Neural cell (in vitro differentiated cells): ENCODE results near the gene SSBP2. TPM values are rescaled to one million over a fixed set of nuclear protein-coding genes. Genes with fewer than 3 reads are reported as not detected.

Source experiments
- H2AFZ ChIP-seq: fragments of 200-600, 300-800 bp; sonication (generic), shearing (Covaris generic); 2 replicates; pipeline ENCODE4 v1.6.0; 2014; ENCODE audit warnings: low read depth, mild to moderate bottlenecking, antibody characterized with exemption, low read length, moderate library complexity
- H3F3A ChIP-seq: fragments of 200-600 bp; shearing (Covaris generic); 2 replicates; pipeline ENCODE4 v1.6.1; 2016; ENCODE audit warnings: mild to moderate bottlenecking, moderate library complexity, mixed read lengths, antibody characterized with exemption, low read length; ENCODE audit not compliant: insufficient read depth, poor library complexity, severe bottlenecking
- H3K27ac ChIP-seq: fragments of 200-600, 300-800 bp; sonication (generic), shearing (Covaris generic); 2 replicates; pipeline ENCODE4 v1.5.1; 2014; ENCODE audit warnings: mild to moderate bottlenecking, low read length, moderate library complexity
- H3K27me3 ChIP-seq: fragments of 300-800, 200-600 bp; sonication (generic), shearing (Covaris generic); 2 replicates; pipeline ENCODE4 v1.6.0; 2014; ENCODE audit warnings: mild to moderate bottlenecking, low read depth, low read length, moderate library complexity; ENCODE audit not compliant: insufficient read depth
- H3K36me3 ChIP-seq: fragments of 300-800, 200-600 bp; sonication (generic), shearing (Covaris generic); 2 replicates; pipeline ENCODE4 v1.5.1; 2014; ENCODE audit warnings: mild to moderate bottlenecking, antibody characterized with exemption, low read length, moderate library complexity; ENCODE audit not compliant: insufficient read depth
- H3K4me2 ChIP-seq: fragments of 300-800, 200-600 bp; sonication (generic), shearing (Covaris generic); 2 replicates; pipeline ENCODE4 v1.6.0; 2014; ENCODE audit warnings: mild to moderate bottlenecking, low read length
- H3K4me3 ChIP-seq: fragments of 300-800, 200-600 bp; sonication (generic), shearing (Covaris generic); 2 replicates; pipeline ENCODE4 v1.5.1; 2014; ENCODE audit warnings: mild to moderate bottlenecking, low read length, moderate library complexity
- H3K79me2 ChIP-seq: fragments of 200-600 bp; shearing (Covaris generic); replicated peaks from 2 replicates; pipeline ENCODE4 v1.6.0; 2014; ENCODE audit warnings: mild to moderate bottlenecking, low read length, moderate library complexity; ENCODE audit not compliant: insufficient read depth
- H3K9ac ChIP-seq: fragments of 300-800, 200-600 bp; sonication (generic), shearing (Covaris generic); 2 replicates; pipeline ENCODE4 v1.6.1; 2016; ENCODE audit warnings: mild to moderate bottlenecking, low read length, mixed read lengths
- H3K9me2 ChIP-seq: fragments of 200-600 bp; shearing (Covaris generic); 2 replicates; pipeline ENCODE4 v1.6.1; 2016; ENCODE audit warnings: mild to moderate bottlenecking, low read length, mixed read lengths; ENCODE audit not compliant: insufficient read depth
- H3K9me3 ChIP-seq: fragments of 200-600, 300-800 bp; sonication (generic), shearing (Covaris generic); 2 replicates; pipeline ENCODE4 v1.6.1; 2016; ENCODE audit warnings: mild to moderate bottlenecking, mixed run types, low read length, moderate library complexity, mixed read lengths
- H4K20me1 ChIP-seq: fragments of 200-600 bp; shearing (Covaris generic); 2 replicates; pipeline ENCODE4 v1.6.1; 2016; ENCODE audit warnings: mild to moderate bottlenecking, mixed run types; ENCODE audit not compliant: insufficient read depth
- EP300 ChIP-seq: fragments of 450-650 bp; conservative IDR thresholded peaks from 2 replicates; pipeline ENCODE4 v1.6.1; 2014; ENCODE audit warnings: antibody characterized with exemption, mild to moderate bottlenecking, moderate library complexity; ENCODE audit not compliant: poor library complexity, severe bottlenecking
- EZH2 ChIP-seq: fragments of 200-600, 300-800 bp; shearing (Covaris generic), sonication (generic); IDR thresholded peaks from 2 replicates; pipeline ENCODE4 v1.6.1; 2014; ENCODE audit warnings: antibody characterized with exemption, low read length, borderline replicate concordance, mild to moderate bottlenecking; ENCODE audit not compliant: insufficient read depth, poor library complexity, severe bottlenecking
- MXI1 ChIP-seq: fragments of 450-650 bp; conservative IDR thresholded peaks from 2 replicates; pipeline ENCODE4 v1.6.1; 2014; ENCODE audit warnings: antibody characterized with exemption, mild to moderate bottlenecking; ENCODE audit not compliant: poor library complexity, severe bottlenecking
- POLR2AphosphoS5 ChIP-seq: IDR thresholded peaks from 2 replicates; pipeline ENCODE4 v1.6.1; 2012
- RAD21 ChIP-seq: fragments of 450-650 bp; conservative IDR thresholded peaks from 2 replicates; pipeline ENCODE4 v1.6.1; 2014; ENCODE audit warnings: antibody characterized with exemption, mild to moderate bottlenecking, moderate library complexity
- SMC3 ChIP-seq: fragments of 450-650 bp; conservative IDR thresholded peaks from 2 replicates; pipeline ENCODE4 v1.6.1; 2014; ENCODE audit warnings: antibody characterized with exemption, mild to moderate bottlenecking, moderate library complexity; ENCODE audit not compliant: poor library complexity
- TAF1 ChIP-seq: IDR thresholded peaks from 2 replicates; pipeline ENCODE4 v1.6.1; 2012; ENCODE audit warnings: low read depth
- polyA plus RNA-seq: library from polyadenylated mRNA; depleted of rRNA; stranded (reverse); fragments of >200 nt; gene quantifications from 2 replicates; pipeline ENCODE4 v1.2.3, GENCODE V29; 2014
- TF ChIP-seq, protein P1 (sequence below): IDR thresholded peaks from 2 replicates; pipeline ENCODE4 v1.6.1; 2012; ENCODE audit warnings: borderline replicate concordance
- TF ChIP-seq, protein P2 (sequence below): fragments of 450-650 bp; IDR thresholded peaks from 2 replicates; pipeline ENCODE4 v1.5.1; 2014; ENCODE audit warnings: antibody characterized with exemption, mild to moderate bottlenecking, moderate library complexity; ENCODE audit not compliant: poor library complexity, severe bottlenecking

Gene SSBP2
- polyA plus RNA-seq, 1 donor from 2014 or later = 128 TPM

DNA sequence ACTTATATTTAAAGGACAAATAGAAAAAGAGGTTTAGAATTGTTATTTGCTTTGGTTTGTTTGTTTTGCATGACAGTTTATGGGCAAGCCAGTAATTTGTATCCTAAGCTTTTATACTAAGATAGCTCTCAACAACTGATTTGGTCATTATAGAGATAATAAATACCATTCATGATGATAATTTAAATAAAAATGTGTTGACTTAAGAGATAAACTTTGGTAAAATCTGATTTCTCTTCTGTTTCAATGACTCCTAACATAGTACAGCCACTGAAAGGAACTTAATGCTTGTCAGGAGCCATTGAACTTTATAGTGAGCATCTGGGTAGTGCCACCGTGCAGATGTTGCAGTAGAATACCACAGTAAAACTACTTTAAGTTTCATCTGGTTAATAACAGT is 196.2 kb downstream of the SSBP2 start:
- Histone ChIP-seq H3K27ac (no peak overlapping the region), H3K9me2 (no peaks in the 10 kb centered on the region), H2AFZ (no peak overlapping the region), H3K79me2 (peaks cover 5% of the 10 kb centered on the region), H3K9me3 (no peaks in the 10 kb centered on the region), H4K20me1 (no peaks in the 10 kb centered on the region), H3K27me3 (no peaks in the 10 kb centered on the region), H3K9ac (no peak overlapping the region), H3K36me3 (no peaks in the 10 kb centered on the region), H3F3A (no peaks in the 10 kb centered on the region), H3K4me2 (no peak overlapping the region), H3K4me3 (no peak overlapping the region)
- TF ChIP-seq EZH2 = no peak
- TF ChIP-seq TAF1 = no peak
- no peak for TF ChIP-seq RAD21
- no peak for TF ChIP-seq POLR2AphosphoS5
- TF ChIP-seq, protein P1, sequence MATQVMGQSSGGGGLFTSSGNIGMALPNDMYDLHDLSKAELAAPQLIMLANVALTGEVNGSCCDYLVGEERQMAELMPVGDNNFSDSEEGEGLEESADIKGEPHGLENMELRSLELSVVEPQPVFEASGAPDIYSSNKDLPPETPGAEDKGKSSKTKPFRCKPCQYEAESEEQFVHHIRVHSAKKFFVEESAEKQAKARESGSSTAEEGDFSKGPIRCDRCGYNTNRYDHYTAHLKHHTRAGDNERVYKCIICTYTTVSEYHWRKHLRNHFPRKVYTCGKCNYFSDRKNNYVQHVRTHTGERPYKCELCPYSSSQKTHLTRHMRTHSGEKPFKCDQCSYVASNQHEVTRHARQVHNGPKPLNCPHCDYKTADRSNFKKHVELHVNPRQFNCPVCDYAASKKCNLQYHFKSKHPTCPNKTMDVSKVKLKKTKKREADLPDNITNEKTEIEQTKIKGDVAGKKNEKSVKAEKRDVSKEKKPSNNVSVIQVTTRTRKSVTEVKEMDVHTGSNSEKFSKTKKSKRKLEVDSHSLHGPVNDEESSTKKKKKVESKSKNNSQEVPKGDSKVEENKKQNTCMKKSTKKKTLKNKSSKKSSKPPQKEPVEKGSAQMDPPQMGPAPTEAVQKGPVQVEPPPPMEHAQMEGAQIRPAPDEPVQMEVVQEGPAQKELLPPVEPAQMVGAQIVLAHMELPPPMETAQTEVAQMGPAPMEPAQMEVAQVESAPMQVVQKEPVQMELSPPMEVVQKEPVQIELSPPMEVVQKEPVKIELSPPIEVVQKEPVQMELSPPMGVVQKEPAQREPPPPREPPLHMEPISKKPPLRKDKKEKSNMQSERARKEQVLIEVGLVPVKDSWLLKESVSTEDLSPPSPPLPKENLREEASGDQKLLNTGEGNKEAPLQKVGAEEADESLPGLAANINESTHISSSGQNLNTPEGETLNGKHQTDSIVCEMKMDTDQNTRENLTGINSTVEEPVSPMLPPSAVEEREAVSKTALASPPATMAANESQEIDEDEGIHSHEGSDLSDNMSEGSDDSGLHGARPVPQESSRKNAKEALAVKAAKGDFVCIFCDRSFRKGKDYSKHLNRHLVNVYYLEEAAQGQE = no peak
- TF ChIP-seq, protein P2, sequence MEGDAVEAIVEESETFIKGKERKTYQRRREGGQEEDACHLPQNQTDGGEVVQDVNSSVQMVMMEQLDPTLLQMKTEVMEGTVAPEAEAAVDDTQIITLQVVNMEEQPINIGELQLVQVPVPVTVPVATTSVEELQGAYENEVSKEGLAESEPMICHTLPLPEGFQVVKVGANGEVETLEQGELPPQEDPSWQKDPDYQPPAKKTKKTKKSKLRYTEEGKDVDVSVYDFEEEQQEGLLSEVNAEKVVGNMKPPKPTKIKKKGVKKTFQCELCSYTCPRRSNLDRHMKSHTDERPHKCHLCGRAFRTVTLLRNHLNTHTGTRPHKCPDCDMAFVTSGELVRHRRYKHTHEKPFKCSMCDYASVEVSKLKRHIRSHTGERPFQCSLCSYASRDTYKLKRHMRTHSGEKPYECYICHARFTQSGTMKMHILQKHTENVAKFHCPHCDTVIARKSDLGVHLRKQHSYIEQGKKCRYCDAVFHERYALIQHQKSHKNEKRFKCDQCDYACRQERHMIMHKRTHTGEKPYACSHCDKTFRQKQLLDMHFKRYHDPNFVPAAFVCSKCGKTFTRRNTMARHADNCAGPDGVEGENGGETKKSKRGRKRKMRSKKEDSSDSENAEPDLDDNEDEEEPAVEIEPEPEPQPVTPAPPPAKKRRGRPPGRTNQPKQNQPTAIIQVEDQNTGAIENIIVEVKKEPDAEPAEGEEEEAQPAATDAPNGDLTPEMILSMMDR = no peak
- no peak for TF ChIP-seq SMC3
- no peak for TF ChIP-seq MXI1
- no peak for TF ChIP-seq EP300

DNA sequence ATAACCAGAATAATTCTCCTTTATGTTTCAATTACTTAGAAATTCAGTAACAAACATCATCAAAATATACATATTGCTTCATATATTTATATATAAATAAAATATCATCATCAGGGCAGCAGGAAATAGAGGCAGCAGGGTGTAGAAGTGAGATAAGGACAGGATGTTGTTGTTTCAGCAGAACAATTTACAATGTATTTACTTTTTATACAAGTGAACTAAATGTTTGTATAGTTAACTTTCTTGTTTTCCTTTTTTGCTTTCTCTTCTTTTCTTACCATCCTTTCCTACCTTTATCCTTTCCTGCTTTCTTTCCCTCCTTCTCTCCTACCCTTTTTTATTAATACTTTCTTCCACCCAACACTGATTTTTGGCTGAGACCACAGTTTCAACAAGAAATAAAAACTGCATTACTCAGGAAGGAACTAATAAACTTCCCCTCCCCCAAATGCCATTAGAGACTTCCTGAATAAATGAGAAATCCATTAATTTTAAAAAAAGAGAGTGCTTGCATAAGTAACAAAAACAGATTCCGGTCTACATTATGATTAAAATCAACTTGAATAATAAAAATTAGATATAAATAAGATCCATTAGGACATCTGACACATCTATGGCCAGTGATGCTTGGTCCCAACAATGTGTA is 197.2 kb downstream of the SSBP2 start:
- no peaks in the 10 kb centered on the region for H3K27me3 ChIP-seq
- no peaks in the 10 kb centered on the region for H3K36me3 ChIP-seq
- no peak overlapping the region for H3K4me3 ChIP-seq
- H3K9me2 ChIP-seq = no peaks in the 10 kb centered on the region
- H3K9me3 ChIP-seq = no peaks in the 10 kb centered on the region
- H4K20me1 ChIP-seq = no peaks in the 10 kb centered on the region
- H3K4me2 ChIP-seq = no peak overlapping the region
- TF ChIP-seq EP300 (no peak), RAD21 (no peak), POLR2AphosphoS5 (no peak), MXI1 (no peak), TAF1 (no peak), EZH2 (no peak), SMC3 (no peak)
- TF ChIP-seq, protein P1 = no peak
- TF ChIP-seq, protein P2 = no peak
- no peak overlapping the region for H3K27ac ChIP-seq
- H3K79me2 ChIP-seq = peaks cover 4% of the 10 kb centered on the region
- no peak overlapping the region for H2AFZ ChIP-seq
- no peak overlapping the region for H3K9ac ChIP-seq
- no peaks in the 10 kb centered on the region for H3F3A ChIP-seq
